GM18858 (cell line): ENCODE measurements around the gene CFAP100.

Experiments used
- ATAC-seq: cut with Tn5 transposase; IDR thresholded peaks from one replicate; pipeline ENCODE4 v1.9.1; 2021; ENCODE audit not compliant: unreplicated experiment

Gene CFAP100

GRCh38 chr3:126399351-126399735 is 4.6 kb downstream of the CFAP100 start:
- peak; percentile 74 for ATAC-seq

GRCh38 chr3:126399756-126400155 is 5.0 kb downstream of the CFAP100 start:
- ATAC-seq, result no peak

GRCh38 chr3:126401611-126402160 is 7.0 kb downstream of the CFAP100 start:
- no peak for ATAC-seq

- no peak for ATAC-seq
Measured at GRCh38 chr3:126402178-126402577, 7.5 kb downstream of the CFAP100 start.

DNA sequence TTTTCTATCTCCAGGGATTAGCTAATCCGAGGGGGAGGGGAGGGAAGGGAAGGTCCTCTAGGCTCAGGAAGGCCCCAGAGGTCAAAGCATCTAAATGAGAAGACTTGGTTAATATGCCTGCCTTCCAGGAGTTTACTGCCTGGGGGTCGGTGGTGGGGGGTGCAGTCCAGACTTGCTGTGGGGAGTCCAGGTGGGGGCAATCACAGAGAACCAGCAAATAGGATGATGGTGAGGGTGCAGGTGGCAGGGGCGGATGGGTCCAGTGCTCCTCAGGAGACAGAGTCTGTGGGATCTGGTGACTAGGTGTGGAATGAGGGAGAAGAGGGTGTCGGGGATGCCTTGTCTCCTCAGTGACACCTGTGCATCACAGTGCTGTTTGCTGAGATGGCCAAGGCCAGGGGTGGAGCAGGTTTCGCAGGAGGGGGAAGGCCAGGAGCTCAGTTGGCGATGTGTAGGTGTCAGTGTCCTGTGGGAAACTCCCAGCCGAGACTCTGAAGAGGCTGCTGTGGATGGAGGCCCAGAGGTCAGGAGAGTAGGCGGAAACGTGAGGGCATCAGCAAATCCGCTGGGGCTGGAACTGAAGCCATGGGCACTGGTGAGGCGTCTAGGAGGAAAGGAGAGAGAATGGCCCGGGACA is 8.1 kb downstream of the CFAP100 start:
- ATAC-seq, result no peak

- ATAC-seq, result no peak
Measured at GRCh38 chr3:126406389-126407296, 11.9 kb downstream of the CFAP100 start.

DNA sequence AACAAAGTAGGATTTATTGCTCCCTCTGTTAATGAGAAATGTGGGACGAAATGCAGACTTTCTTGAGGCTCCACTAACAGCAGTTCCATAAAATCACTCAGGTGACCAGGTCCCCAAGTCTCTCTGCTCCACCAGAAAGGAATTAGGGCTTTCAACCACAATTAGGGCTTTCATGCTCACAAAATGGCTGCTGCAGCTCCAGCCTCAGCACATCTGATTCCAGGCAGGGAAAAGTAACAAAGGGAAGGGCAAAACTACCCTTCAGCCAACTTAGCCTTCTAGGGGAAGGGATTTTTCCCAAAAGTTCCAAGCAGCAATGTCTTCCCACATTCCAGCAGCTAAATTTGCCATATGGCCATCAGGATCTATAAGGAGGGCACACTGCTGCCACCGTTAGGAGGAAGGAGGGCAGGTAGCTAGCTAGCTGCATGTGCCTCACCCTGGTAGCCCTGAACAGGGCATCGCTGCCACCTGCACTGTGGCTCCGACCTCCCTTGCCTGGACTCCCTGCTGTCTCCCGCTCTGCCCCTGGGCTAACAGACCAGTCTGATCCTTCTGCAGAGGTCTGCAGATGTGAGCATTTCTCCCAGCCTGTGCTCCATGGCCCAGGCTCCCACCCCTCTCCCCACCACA is 12.8 kb downstream of the CFAP100 start:
- ATAC-seq, result no peak

GRCh38 chr3:126408099-126408498 is 13.4 kb downstream of the CFAP100 start:
- ATAC-seq, result no peak

- ATAC-seq, result no peak
Measured at GRCh38 chr3:126412841-126413692, 18.4 kb downstream of the CFAP100 start.

DNA sequence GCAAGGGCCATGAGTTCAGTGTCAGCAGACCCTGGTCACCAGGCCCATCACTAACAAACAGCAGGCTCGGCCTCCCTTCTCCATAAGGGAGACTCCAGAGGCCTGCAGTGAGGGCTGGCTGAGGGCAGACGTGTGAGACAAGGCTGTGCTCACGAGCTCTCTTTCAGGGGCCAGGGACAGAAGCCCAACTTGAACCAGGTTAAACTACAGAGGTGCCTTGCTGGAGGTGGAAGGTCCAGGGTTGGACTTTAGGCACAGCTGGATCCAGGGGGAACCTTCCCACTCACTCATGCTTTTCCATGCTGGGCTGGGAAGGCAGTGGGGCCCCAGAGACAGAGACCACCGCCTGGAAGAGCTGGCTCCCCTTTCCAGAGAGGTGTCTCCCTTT is 19.0 kb downstream of the CFAP100 start:
- ATAC-seq, result no peak

GRCh38 chr3:126414406-126414805 is 19.7 kb downstream of the CFAP100 start:
- no peak for ATAC-seq

DNA sequence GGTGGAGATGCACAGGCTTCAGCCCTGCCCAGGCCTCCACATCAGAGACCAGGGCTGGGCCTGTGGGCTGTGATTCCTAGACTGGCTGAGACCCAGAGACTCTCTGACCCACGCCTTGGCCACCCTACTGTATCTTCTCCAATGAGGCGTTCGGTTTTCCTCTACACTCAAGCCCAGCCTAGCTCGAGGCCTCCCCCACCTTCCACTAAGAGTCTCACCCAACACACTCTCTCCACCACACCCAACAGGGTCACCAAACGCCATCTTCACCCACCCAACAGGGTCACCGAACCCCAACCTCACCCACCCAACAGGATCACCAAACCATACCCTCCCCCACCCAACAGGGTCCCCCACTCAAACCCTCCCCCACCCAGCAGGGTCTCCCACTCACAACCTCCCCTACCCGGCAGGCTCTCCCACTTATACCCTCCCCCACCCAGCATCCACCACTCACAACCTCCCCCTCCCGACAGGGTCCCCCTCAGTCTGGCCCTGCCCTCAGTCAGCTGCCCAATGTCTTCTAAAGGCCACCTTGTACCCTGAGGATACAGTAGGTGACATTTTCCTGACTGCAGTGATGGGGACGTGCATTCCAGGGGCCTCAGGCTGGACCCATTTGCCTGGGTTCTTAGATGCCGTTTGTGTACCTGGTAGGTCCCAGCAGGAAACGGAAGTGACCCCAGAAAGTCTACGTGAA is 20.4 kb downstream of the CFAP100 start:
- no peak for ATAC-seq

GRCh38 chr3:126415661-126416591 is 21.2 kb downstream of the CFAP100 start:
- ATAC-seq, result no peak

DNA sequence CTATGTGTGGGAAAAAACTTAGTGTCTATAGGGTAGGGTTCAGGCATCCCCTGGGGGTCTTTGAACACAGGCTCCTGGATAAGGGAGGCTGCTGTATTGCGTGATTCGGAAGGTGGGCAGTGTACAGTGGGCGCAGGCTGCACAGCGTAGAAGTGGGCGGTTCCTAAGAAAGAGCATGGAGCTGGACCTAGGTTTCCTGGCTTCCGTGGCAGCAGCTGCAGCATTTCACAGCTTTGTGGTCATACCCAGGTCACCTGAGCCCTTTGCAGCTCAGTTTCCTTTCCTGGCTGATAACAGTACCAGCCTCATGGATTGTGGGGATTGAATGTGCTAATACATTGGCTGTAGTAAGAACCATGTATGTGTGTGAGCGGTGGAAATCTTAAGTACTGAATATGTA is 22.2 kb downstream of the CFAP100 start:
- ATAC-seq, result no peak

- ATAC-seq, result no peak
Measured at GRCh38 chr3:126417515-126417914, 22.8 kb downstream of the CFAP100 start.

- ATAC-seq, result no peak
Measured at GRCh38 chr3:126417981-126418530, 23.3 kb downstream of the CFAP100 start.

DNA sequence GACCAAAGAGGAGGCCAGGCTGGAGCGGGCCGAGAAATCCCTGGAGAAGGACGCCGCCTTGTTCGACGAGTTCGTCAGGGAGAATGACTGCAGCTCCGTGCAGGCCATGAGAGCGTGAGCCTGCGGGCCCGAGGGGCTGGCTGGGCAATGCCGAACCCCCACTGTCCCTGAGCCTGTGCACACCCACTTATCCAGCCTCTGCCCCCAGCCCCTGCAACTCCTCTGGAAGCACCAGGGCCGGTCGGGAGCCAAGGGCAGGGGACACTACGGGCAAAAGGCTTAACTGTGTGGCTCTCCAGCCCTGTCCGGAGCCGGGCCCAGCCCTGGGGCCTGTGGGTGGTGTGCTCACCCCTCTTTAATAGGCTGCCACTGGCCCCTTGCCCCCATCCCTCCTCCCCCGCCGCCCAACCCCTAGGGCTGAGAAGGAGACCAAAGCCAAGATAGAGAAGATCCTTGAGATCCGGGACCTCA is 24.0 kb downstream of the CFAP100 start:
- no peak for ATAC-seq

- ATAC-seq, result no peak
Measured at GRCh38 chr3:126419151-126419703, 24.5 kb downstream of the CFAP100 start.
